Stimulated activated CD4-positive, alpha-beta T cell treated with anti-CD3 and anti-CD28 coated beads, Interleukin-4, amount 100 ng/mL, for 4 hours (primary cell): ENCODE data around the gene NELFE.
"Not testable (repeated sequence)": the region's sequence is repeated elsewhere in the genome, so short reads cannot be mapped to it uniquely, and the experiment has no call there.

Experiments used
- DNase-seq, 2 experiments: peaks; one replicate each; pipeline ENCODE4 v3.0.0-alpha.2; 2020

The NELFE gene

GRCh38 chr6:31958741-31959739, at the start of gene NELFE, which contains the start of gene SKIC2:
Gene NELFE (minus strand): TSS chr6:31958971. CDS start chr6:31958446, 525 bp downstream.
Gene SKIC2 (plus strand): TSS chr6:31959175. CDS start chr6:31959193, 18 bp downstream.
- DNase-seq = peak; percentile 97 to 98

GRCh38 chr6:32008037-32008436, 49.3 kb upstream of the NELFE start:
- not testable (repeated sequence) for DNase-seq

- DNase-seq = not testable (repeated sequence)
Observed at GRCh38 chr6:32007086-32007485, 48.3 kb upstream of the NELFE start.

- DNase-seq = not testable (repeated sequence)
Observed at GRCh38 chr6:32005991-32006529, 47.3 kb upstream of the NELFE start.

GRCh38 chr6:32005538-32005880, 46.7 kb upstream of the NELFE start:
- not testable (repeated sequence) for DNase-seq

GRCh38 chr6:32004864-32005537, 46.2 kb upstream of the NELFE start:
- not testable (repeated sequence) for DNase-seq

GRCh38 chr6:32004393-32004792, 45.6 kb upstream of the NELFE start:
- not testable (repeated sequence) for DNase-seq

- DNase-seq = not testable (repeated sequence)
Observed at GRCh38 chr6:32003301-32003700, 44.5 kb upstream of the NELFE start.

- not testable (repeated sequence) for DNase-seq
Observed at GRCh38 chr6:32002546-32003268, 43.9 kb upstream of the NELFE start.

- not testable (repeated sequence) for DNase-seq
Observed at GRCh38 chr6:31996385-31996784, 37.6 kb upstream of the NELFE start.

GRCh38 chr6:31994421-31994820, 35.6 kb upstream of the NELFE start:
- DNase-seq = not testable (repeated sequence)

GRCh38 chr6:31989363-31989762, 30.6 kb upstream of the NELFE start:
- DNase-seq = not testable (repeated sequence)

GRCh38 chr6:31981744-31982143, 23.0 kb upstream of the NELFE start, which contains the start of gene C4A:
Gene C4A (plus strand): TSS chr6:31982057. CDS start chr6:31982108, 51 bp downstream.
- DNase-seq = not testable (repeated sequence)

GRCh38 chr6:31980998-31981397, 22.2 kb upstream of the NELFE start:
- DNase-seq = not testable (repeated sequence)

GRCh38 chr6:31980195-31980876, 21.6 kb upstream of the NELFE start:
- not testable (repeated sequence) for DNase-seq

GRCh38 chr6:31979238-31979898, 20.6 kb upstream of the NELFE start:
- no peak for DNase-seq

- no peak for DNase-seq
Observed at GRCh38 chr6:31978831-31979230, 20.1 kb upstream of the NELFE start.

- DNase-seq = no peak
Observed at GRCh38 chr6:31977816-31978431, 19.2 kb upstream of the NELFE start.

GRCh38 chr6:31976065-31976464, 17.3 kb upstream of the NELFE start:
- not testable (repeated sequence) for DNase-seq

- DNase-seq = no peak
Observed at GRCh38 chr6:31972709-31973350, 14.1 kb upstream of the NELFE start.
